MM.1S (cell line): ENCODE results near the gene MINDY4.

Experiments used
- DNase-seq: peaks from one replicate; pipeline ENCODE4 v3.0.0-alpha.2; 2015
- H2AFZ ChIP-seq: fragments of 300-600 bp; sonication (generic); 2 replicates; pipeline ENCODE4 v1.6.0; 2016; ENCODE audit warnings: antibody characterized with exemption, low read length
- H3F3A ChIP-seq: fragments of 300-600 bp; sonication (generic); 2 replicates; pipeline ENCODE4 v1.6.1; 2016; ENCODE audit warnings: mild to moderate bottlenecking, antibody characterized with exemption, low read length, moderate library complexity, mixed read lengths; ENCODE audit not compliant: insufficient read depth
- H3K27ac ChIP-seq: fragments of 300-600 bp; sonication (generic); 2 replicates; pipeline ENCODE4 v1.5.1; 2016; ENCODE audit warnings: mild to moderate bottlenecking, low read length
- H3K27me3 ChIP-seq: fragments of 300-600 bp; sonication (generic); replicated peaks from 2 replicates; pipeline ENCODE4 v1.6.0; 2016; ENCODE audit warnings: low read length; ENCODE audit not compliant: insufficient read depth
- H3K36me3 ChIP-seq: fragments of 300-600 bp; sonication (generic); replicated peaks from 2 replicates; pipeline ENCODE4 v1.6.1; 2016; ENCODE audit warnings: mild to moderate bottlenecking, low read length, mixed read lengths; ENCODE audit not compliant: insufficient read depth
- H3K4me1 ChIP-seq: fragments of 300-600 bp; sonication (generic); 2 replicates; pipeline ENCODE4 v1.6.1; 2016; ENCODE audit warnings: low read length, mixed read lengths
- H3K4me2 ChIP-seq: fragments of 300-600 bp; sonication (generic); 2 replicates; pipeline ENCODE4 v1.6.0; 2016; ENCODE audit warnings: low read depth, low read length
- H3K4me3 ChIP-seq: fragments of 300-600 bp; sonication (generic); 2 replicates; pipeline ENCODE4 v1.5.1; 2016; ENCODE audit warnings: low read length, mixed read lengths
- H3K79me2 ChIP-seq: fragments of 300-600 bp; sonication (generic); 2 replicates; pipeline ENCODE4 v1.6.1; 2016; ENCODE audit warnings: mixed run types, low read length, mixed read lengths
- H3K9ac ChIP-seq: fragments of 300-600 bp; sonication (generic); 2 replicates; pipeline ENCODE4 v1.6.1; 2016; ENCODE audit warnings: low read length, mixed read lengths
- H3K9me2 ChIP-seq: fragments of 300-600 bp; sonication (generic); replicated peaks from 2 replicates; pipeline ENCODE4 v1.6.1; 2016; ENCODE audit warnings: mild to moderate bottlenecking, low read length, mixed read lengths; ENCODE audit not compliant: insufficient read depth
- H3K9me3 ChIP-seq: fragments of 300-600 bp; sonication (generic); replicated peaks from 2 replicates; pipeline ENCODE4 v1.6.1; 2016; ENCODE audit warnings: mild to moderate bottlenecking, low read length, mixed read lengths; ENCODE audit not compliant: insufficient read depth
- H4K20me1 ChIP-seq: fragments of 300-600 bp; sonication (generic); 2 replicates; pipeline ENCODE4 v1.6.1; 2016; ENCODE audit warnings: mild to moderate bottlenecking, low read length, moderate library complexity, mixed read lengths; ENCODE audit not compliant: insufficient read depth
- EZH2 ChIP-seq: fragments of 300-600 bp; sonication (generic); optimal IDR thresholded peaks from 2 replicates; pipeline ENCODE3; 2017; ENCODE audit warnings: low read depth, mild to moderate bottlenecking, antibody characterized with exemption, low read length, mixed read lengths
- EZH2phosphoT487 ChIP-seq: fragments of 300-600 bp; sonication (generic); IDR thresholded peaks from 2 replicates; pipeline ENCODE4 v1.6.1; 2018; ENCODE audit warnings: antibody characterized with exemption, low read length
- TF ChIP-seq, protein P1 (sequence below): fragments of 300-600 bp; sonication (generic); IDR thresholded peaks from 2 replicates; pipeline ENCODE4 v1.5.1; 2016; ENCODE audit warnings: antibody characterized with exemption, low read length, mixed read lengths

Gene MINDY4

GRCh38 chr7:30837581-30837980 is 66.4 kb downstream of the MINDY4 start:
- Histone ChIP-seq H3K36me3 (no peaks in the 10 kb centered on the region), H4K20me1 (no peaks in the 10 kb centered on the region), H3K9me3 (no peaks in the 10 kb centered on the region), H3K9me2 (no peaks in the 10 kb centered on the region), H3K27me3 (no peaks in the 10 kb centered on the region), H3K27ac (no peak overlapping the region), H3F3A (no peaks in the 10 kb centered on the region), H3K4me2 (no peak overlapping the region), H3K9ac (no peak overlapping the region), H3K4me1 (no peaks in the 10 kb centered on the region), H2AFZ (no peak overlapping the region), H3K4me3 (no peak overlapping the region), H3K79me2 (no peaks in the 10 kb centered on the region)
- TF ChIP-seq, protein P1, sequence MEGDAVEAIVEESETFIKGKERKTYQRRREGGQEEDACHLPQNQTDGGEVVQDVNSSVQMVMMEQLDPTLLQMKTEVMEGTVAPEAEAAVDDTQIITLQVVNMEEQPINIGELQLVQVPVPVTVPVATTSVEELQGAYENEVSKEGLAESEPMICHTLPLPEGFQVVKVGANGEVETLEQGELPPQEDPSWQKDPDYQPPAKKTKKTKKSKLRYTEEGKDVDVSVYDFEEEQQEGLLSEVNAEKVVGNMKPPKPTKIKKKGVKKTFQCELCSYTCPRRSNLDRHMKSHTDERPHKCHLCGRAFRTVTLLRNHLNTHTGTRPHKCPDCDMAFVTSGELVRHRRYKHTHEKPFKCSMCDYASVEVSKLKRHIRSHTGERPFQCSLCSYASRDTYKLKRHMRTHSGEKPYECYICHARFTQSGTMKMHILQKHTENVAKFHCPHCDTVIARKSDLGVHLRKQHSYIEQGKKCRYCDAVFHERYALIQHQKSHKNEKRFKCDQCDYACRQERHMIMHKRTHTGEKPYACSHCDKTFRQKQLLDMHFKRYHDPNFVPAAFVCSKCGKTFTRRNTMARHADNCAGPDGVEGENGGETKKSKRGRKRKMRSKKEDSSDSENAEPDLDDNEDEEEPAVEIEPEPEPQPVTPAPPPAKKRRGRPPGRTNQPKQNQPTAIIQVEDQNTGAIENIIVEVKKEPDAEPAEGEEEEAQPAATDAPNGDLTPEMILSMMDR: no peak
- TF ChIP-seq EZH2 (no peak), EZH2phosphoT487 (no peak)
- DNase-seq: no peak

DNA sequence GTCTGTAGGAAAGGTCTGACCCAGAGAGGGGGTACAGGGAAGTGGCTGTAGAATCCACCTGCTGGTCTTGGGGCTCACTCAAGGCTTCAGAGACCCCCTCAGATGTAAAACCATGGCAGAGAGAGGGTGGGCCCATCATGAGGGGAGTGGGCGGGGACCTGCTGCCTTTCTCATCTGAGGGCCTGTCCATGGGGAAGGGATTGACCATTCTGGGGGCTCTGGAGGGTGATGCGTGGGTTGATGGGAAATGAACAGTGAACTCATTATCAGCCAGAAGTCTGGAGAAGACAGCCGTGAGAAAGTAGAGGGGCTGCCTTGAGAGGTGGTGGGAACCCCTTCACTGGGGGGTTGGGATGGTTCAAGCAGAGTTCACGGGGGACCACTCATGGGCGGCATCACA is 66.8 kb downstream of the MINDY4 start:
- Histone ChIP-seq H3K36me3 (no peaks in the 10 kb centered on the region), H4K20me1 (no peaks in the 10 kb centered on the region), H3K4me1 (no peaks in the 10 kb centered on the region)

GRCh38 chr7:30840141-30841024 is 69.2 kb downstream of the MINDY4 start:
- H3K4me2 ChIP-seq: no peak overlapping the region
- H3K27me3 ChIP-seq: no peaks in the 10 kb centered on the region
- no peak overlapping the region for H3K9ac ChIP-seq
- H3K4me3 ChIP-seq: no peak overlapping the region
- H2AFZ ChIP-seq: no peak overlapping the region
- H3K36me3 ChIP-seq: no peaks in the 10 kb centered on the region
- no peaks in the 10 kb centered on the region for H3K9me2 ChIP-seq
- DNase-seq: no peak
- no peak for TF ChIP-seq EZH2phosphoT487
- TF ChIP-seq, protein P1: no peak
- no peaks in the 10 kb centered on the region for H3K4me1 ChIP-seq
- H3K79me2 ChIP-seq: no peaks in the 10 kb centered on the region
- H3K9me3 ChIP-seq: no peaks in the 10 kb centered on the region
- no peak overlapping the region for H3K27ac ChIP-seq
- H4K20me1 ChIP-seq: no peaks in the 10 kb centered on the region
- no peaks in the 10 kb centered on the region for H3F3A ChIP-seq

More for the DNA sequence above, 66.8 kb downstream of the MINDY4 start:
- no peak for DNase-seq
- Histone ChIP-seq H3K9me2 (no peaks in the 10 kb centered on the region), H3K4me3 (no peak overlapping the region), H3K9ac (no peak overlapping the region), H3K27me3 (no peaks in the 10 kb centered on the region), H3K27ac (no peak overlapping the region), H3F3A (no peaks in the 10 kb centered on the region), H2AFZ (no peak overlapping the region), H3K79me2 (no peaks in the 10 kb centered on the region), H3K4me2 (no peak overlapping the region), H3K9me3 (no peaks in the 10 kb centered on the region)
- TF ChIP-seq EZH2phosphoT487 (no peak), EZH2 (no peak)
- TF ChIP-seq, protein P1: no peak
